H54 (cell line): ENCODE results near the gene ADI1.

Experiments
- DNase-seq: peaks from one replicate; pipeline ENCODE4 v3.0.0; 2011; ENCODE audit warnings: low spot score, mixed read lengths; ENCODE audit not compliant: insufficient read length
- FAIRE-seq: peaks from 3 replicates; lab custom pipeline; 2011; peaks lifted over from hg19 to GRCh38; lab: Jason Lieb, UNC
- POLR2A ChIP-seq: IDR thresholded peaks from 2 replicates; pipeline ENCODE4 v1.6.1; 2011; ENCODE audit warnings: low read depth, mild to moderate bottlenecking, low read length

The ADI1 gene

DNA sequence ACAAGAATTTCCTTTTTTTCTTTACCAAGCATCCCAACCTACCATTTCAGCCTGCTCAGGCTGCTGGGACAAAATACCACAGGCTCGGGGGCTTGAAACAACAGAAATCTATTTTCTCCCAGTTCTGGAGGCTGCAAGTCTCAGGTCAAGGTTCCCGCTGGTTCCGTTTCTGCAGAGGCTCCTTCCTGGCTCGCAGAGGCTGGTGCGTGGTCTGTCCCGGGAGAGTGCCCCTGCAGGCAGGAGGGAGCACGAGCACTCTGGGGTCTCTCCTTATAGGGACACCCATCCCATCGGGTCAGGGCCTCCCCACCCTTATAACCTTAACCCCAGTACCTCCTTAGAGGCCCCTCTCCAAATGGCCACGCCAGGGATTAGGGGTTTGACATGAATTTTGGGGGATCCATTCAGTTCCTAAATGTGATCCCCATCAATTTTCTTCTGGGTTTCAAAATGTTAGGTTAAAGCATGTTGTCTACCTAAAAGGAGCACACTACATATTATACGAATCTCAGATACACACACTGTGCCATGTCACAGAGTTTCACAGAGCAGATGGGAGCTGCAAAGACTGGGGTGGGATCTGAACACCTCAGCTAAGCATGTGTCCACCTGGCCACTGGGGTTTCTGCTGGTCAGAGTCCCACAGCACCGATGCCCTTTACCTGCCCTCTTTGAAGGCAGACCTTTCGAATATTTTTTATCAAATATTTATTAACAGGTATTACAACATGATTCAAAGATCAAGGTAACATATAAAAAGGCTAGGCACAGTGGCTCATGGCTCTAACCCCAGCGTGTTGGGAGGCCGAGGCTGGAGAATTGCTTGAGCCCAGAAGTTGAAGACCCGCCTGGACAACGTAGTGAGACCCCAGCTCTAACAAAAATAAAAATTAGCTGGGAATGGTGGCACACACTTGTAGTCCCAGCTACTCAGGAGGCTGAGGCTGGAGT lies 17.6 kb upstream of the ADI1 start:
- FAIRE-seq = no peak
- no peak for TF ChIP-seq POLR2A
- peak; percentile 69 for DNase-seq

DNA sequence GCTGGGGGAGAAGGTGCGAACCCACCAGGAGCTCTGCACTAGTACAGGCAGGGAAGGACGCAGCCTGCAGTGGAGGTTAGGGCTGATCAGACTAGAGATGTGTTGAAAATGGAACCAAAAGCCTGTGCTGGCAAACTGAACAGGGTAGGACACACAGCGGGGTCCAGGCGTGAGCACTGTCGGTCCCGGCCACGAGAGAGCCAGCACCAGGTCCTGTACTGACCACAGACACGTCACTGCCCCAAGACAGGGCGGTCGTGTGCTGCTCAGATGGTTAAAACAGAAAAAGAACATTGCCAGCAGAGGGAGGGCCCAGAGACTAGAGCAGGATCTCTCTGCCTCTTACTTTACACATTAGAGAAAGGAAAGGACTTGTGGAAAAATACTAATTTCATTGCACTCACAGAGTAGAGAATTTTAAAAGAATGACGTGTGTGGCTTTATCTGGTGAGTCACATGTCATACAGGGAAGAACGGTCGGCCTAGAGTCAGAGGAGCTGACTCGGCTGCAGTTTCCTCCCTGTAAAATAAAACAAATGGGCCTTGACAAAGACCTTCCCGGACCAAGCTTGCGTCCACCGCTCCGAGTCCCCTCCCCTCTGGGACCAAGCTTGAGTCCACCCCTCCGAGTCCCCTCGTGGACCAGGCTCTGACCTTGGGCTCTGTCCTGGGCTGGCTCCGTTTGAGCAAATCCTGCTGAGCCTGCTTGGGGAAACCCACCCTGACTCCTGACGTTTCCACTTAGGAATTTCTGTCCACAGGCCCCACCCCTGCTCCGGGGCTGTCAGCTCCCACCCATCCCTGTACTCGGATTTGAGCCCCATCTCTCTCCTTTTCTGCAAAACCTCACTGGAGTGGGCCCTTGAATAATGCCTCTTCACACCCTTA lies 16.7 kb upstream of the ADI1 start:
- FAIRE-seq (peak; percentile 74), DNase-seq (peak; percentile 82)
- TF ChIP-seq POLR2A = peak; percentile 51

DNA sequence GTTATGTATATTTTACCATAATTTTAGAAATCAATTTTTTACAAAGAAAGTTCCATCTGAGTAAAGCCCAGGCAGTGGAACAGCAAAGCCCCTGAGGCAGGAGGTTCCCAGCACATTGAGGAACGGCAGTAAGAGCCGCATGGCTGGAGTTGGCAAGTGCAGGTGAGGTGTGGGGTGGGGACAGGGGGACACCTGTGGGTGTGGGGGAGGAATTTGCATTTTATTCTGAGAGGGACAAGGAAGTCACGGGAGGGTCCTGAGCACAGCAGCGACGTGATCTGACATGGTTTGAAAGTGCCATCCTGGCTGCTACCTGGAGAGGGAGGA lies 16.1 kb upstream of the ADI1 start:
- FAIRE-seq = no peak
- DNase-seq = no peak
- TF ChIP-seq POLR2A = no peak

DNA sequence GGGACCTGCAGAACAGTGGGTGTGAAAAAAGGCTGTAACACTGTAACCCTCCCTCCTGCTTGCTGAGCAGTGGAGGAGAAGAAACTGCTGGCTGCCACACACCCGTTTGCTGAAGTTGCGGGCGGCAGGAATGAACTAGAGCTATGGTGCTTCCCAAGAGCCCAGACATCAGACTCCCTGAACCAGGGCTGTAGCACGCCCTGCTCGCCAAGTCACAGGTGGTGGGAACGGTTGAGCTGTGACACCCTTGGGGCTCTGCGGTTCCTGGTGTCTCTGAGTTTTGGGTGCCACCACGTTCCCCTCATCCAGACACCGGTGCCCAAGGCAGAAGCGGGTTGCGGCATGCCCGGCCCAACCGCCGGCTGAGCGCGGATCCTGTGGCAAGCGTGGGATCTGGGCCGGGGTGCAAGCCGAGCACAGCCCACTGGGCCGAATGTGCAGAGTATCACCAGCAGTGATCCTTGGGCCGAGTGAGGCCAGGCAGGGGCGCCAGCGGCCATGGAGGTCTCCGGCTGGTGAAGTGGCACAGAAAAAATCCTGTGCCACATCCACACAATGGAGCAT lies 15.0 kb upstream of the ADI1 start:
- FAIRE-seq = no peak
- no peak for TF ChIP-seq POLR2A

DNA sequence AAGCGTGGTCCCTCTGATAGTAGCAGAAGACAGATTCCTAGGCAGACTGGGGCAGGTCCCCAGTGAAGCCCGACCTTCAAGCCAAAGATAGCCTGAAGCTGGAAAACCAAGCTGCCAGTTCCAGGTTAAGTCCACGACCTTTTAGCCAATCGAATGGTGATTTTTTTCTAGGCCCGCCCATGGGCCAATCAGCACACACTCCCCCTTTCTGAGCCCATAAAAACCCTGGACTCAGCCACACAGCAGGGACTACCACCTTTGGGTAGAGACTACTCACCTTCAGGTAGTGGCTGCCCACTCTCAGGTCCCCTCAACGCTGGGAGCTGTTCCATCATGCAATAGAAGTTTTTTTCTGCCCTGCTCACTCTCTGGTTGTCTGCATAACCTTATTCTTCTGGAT lies 14.5 kb upstream of the ADI1 start:
- no peak for TF ChIP-seq POLR2A
- FAIRE-seq = no peak
- DNase-seq = no peak

More for the DNA sequence above, 15.0 kb upstream of the ADI1 start:
- no peak for DNase-seq

DNA sequence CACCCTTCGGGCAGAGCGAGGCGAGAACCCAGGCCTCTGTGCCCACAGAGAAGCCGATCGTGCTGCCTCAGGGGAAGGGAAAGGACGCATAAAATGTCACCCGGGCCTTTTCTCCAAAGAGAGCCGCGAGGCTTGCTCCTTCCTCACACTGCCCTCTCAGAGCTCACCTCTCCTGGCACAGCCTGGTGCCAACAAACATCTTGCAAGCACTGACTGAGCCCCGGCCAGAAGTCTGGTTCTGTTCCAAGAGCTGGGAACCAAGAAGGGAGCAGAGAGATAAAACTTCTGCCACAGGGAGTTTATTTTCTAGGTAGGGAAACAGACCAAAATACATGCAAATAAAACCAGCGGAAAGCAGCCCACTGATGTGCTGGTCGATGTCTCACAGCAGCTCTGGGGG lies 13.6 kb upstream of the ADI1 start:
- no peak for DNase-seq
- FAIRE-seq = no peak
- TF ChIP-seq POLR2A = no peak

DNA sequence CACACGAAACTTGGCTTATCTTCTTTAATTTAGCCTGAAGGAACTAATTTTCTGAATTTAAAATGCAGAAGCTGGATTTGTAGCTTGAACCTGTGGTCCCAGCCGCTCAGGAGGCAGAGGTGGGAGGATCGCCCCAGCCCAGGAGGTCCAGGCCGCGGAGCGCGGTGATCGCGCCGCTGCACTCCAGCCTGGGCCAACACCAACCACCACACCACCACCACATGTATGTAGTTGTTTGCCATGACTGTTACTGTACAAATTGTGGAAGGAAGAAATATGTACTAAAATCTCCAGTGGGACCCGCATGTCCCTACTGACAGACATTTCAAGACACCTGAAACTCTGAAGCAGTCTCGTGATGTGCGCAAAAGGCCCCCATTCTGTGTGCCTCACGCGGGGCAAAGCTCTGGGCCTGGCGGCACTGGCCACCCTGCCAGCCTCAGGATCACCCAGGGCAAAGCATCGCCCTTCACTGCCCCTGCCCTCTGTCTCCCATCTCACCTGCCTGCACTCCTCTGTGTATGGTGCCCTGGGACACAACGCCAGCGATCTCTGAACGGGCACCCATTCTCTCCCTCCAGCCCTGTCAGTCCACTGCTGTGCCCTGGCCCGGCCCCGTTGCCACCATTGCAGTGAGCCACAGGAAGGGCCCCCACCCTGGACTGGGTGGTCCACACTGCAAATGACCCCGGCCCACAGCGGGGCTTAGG lies 10.1 kb upstream of the ADI1 start:
- FAIRE-seq (no peak), DNase-seq (no peak)
- no peak for TF ChIP-seq POLR2A

DNA sequence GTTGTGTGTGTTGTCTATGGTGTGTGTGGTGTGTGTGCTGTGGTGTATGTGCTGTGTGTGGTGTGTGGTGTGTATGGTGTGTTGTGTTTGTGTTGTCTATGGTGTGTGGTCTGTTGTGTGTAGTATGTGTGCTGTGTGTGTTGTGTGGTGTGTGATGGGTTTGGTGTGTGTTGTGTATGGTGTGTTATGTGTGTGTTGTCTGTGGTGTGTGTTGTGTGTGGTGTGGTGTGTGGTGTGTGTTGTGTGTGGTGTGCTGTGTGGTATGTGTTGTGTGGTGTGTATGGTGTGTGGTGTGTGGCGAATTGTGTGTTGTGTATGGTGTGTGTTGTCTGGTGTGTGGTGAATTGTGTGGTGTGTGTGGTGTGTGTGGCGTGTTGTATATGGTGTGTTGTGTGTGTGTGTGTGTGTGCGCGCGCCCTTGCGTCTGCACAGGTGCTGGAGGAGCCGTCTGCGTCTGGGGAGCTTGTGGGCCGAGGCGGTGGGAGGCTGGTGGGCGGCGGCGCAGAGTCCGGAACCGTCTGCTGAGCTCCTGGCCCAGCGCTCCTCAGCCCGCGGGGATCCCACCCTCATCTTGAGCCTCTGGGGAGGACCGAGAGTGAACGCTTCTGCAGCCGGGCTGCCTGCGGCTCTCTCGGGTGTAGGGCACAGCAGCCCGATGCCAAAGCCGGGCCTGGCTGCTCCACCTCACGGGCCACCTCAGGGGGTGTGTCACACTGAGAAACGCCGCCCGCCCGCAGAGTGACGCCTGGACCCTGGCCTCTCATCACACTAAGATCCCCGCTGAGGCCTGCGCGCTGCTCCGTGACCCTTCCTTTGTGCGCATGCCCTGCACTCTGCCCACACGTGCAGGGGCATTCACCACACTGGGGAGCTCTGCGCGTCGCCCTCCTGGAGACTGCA lies 8.8 kb upstream of the ADI1 start:
- TF ChIP-seq POLR2A = no peak

DNA sequence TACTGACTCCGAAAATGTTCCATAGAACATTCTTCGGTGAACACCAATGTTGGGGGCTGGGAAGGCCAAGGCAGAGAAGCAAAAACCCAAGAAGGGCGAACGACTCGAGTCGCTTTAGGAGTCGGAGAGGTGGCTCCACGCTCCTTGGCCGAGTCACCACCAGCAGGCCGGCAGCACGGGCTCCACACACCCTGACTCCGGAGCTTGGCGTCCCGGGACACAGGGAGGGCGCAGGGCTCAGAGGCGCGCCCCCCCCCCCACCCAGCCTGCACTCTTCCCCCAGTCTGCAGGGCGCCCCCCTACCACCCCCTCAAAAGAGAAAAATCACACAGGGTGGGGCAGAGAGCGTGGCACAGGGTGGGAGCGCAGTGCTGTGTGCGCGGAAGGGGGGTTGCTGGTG lies 7.5 kb upstream of the ADI1 start:
- FAIRE-seq (no peak), DNase-seq (no peak)
- no peak for TF ChIP-seq POLR2A

More for the DNA sequence above, 8.8 kb upstream of the ADI1 start:
- DNase-seq = no peak
- no peak for FAIRE-seq

DNA sequence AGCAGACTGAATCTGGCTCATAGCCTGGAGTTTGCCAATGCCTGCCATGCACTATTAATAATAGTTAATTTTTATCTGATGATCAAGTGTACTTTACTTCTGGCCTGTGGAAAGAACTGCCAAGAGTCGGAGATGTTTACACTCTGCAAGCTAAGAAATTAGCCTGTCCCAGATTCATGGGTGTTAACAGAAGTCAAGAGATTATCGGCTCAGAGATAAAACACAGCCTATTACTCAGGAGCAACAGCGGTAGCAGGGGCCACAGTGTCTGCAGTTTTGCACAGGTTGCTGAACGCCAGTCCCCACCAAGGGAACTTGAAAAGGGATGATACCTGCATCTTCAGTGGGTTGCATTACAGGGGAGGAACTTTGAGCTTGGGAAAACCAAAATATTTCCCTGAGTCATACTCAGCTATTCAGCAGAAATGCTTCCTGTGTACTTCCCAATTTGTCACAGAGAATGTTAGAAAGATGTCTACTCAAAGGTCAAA lies 4.3 kb upstream of the ADI1 start:
- TF ChIP-seq POLR2A = no peak

DNA sequence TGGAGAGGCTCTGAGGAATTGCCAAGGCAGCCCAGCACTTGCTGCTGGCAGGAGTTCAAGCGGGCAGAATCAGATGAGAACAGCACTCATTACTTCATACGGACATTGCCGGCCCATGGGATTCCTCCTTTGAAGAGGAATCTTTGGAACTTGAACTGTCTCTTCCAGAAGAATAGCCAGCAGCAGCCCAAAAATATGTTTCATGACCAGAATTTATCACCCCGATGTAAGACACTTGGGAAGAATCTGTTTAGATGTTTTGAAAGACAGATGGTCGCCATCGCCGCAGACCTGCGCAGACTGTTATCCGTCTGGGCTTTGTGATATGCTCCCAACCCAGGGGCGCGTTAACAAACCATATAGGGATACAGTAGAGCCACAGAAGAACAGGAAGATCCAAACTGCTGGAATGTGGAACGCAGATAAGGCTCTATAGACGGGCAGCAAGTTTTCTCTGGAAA lies 3.7 kb upstream of the ADI1 start:
- no peak for TF ChIP-seq POLR2A
- FAIRE-seq (no peak), DNase-seq (no peak)

More for the DNA sequence above, 4.3 kb upstream of the ADI1 start:
- FAIRE-seq (no peak), DNase-seq (peak; percentile 41)

DNA sequence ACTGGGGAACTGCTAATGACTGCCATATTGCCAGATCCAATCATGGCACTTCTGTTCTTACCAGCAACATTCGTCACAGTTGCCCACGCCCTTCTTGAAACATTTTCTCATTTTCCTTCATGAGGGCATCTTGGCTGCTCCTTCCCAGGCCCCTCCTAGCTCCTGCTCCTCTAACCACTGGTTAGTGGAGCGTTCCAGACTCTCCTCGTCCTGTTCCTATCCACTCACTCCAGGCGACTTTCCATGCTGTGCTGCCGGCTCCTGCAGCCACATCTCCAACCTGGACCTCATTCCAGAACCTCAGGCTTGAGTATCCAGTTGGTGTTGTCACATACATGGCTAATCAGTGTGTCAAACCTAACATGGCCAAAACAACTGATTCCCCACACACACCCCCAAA lies 1.3 kb upstream of the ADI1 start:
- no peak for TF ChIP-seq POLR2A
- DNase-seq = no peak
- no peak for FAIRE-seq
